CD4-positive, alpha-beta T cell (primary cell): ENCODE data around the gene SLMAP. TPM values are rescaled to one million over a fixed set of nuclear protein-coding genes. Genes with fewer than 3 reads are reported as not detected.
A peak's percentile ranks its signal among the peaks of the same experiment; 100 is the strongest.

Experiments used
- ATAC-seq: fragments of 200-7000 bp; cut with Tn5 transposase; one replicate; pipeline ENCODE4 v1.10.0; 2022; ENCODE audit warnings: mild to moderate bottlenecking; ENCODE audit not compliant: poor library complexity
- CTCF ChIA-PET: fragments of 350-600 bp; sonication (Branson Sonifier 250); formaldehyde crosslinking; loops from one replicate; lab custom pipeline; 2021; ENCODE audit warnings: antibody characterized with exemption, inconsistent platforms; lab: Charles Lee
- POLR2A ChIA-PET: fragments of 350-600 bp; sonication (Branson Sonifier 250); formaldehyde crosslinking; loops from one replicate; lab custom pipeline; 2021; ENCODE audit warnings: antibody characterized with exemption, inconsistent platforms; lab: Charles Lee
- DNase-seq, 14 experiments: peaks; one replicate each; pipeline ENCODE4 v3.0.0-alpha.2; 2013 to 2020; ENCODE audit warnings: mixed read lengths in 2 of 14
- H3K27ac ChIP-seq, 2 donors: one replicate each; pipeline versions ENCODE4 v1.5.1 to v1.7.0; 2013; ENCODE audit warnings: low read length in 2 of 2, low read depth in 1 of 2, mild to moderate bottlenecking in 1 of 2
- H3K27me3 ChIP-seq, 2 experiments: 1 replicate in 1 of 2; 2 replicates in 1 of 2; pipeline versions ENCODE4 v1.6.1 to v1.7.0; 2013; ENCODE audit warnings: low read length in 2 of 2, control low read depth in 1 of 2, mild to moderate bottlenecking in 1 of 2, moderate library complexity in 1 of 2; ENCODE audit not compliant: insufficient read depth in 2 of 2, control insufficient read depth in 1 of 2
- H3K36me3 ChIP-seq: one replicate; pipeline ENCODE4 v1.6.1; 2013; ENCODE audit warnings: low read length, control low read depth; ENCODE audit not compliant: insufficient read depth
- H3K4me1 ChIP-seq: one replicate; pipeline ENCODE4 v1.6.1; 2013; ENCODE audit warnings: low read length, control low read depth; ENCODE audit not compliant: insufficient read depth
- H3K4me3 ChIP-seq: one replicate; pipeline ENCODE4 v1.5.1; 2013; ENCODE audit warnings: mild to moderate bottlenecking, low read length, moderate library complexity
- H3K9me3 ChIP-seq, 2 experiments: 1 replicate in 1 of 2; 2 replicates in 1 of 2; pipeline versions ENCODE4 v1.6.1 to v1.7.0; 2013; ENCODE audit warnings: low read length in 2 of 2, mild to moderate bottlenecking in 2 of 2, control low read depth in 1 of 2, moderate library complexity in 1 of 2; ENCODE audit not compliant: control insufficient read depth in 1 of 2, insufficient read depth in 1 of 2
- H3K27ac Mint-ChIP-seq: one replicate; pipeline ENCODE4 v1.8.0; 2020; ENCODE audit warnings: mixed read lengths
- H3K27me3 Mint-ChIP-seq: one replicate; pipeline ENCODE4 v1.8.0; 2021; ENCODE audit warnings: mixed read lengths
- H3K36me3 Mint-ChIP-seq: one replicate; pipeline ENCODE4 v1.8.0; 2021; ENCODE audit warnings: low read depth, mixed read lengths
- H3K4me1 Mint-ChIP-seq: one replicate; pipeline ENCODE4 v1.8.0; 2021; ENCODE audit warnings: low read depth, mixed read lengths
- H3K4me3 Mint-ChIP-seq: one replicate; pipeline ENCODE4 v1.8.0; 2020; ENCODE audit warnings: mild to moderate bottlenecking, mixed read lengths
- H3K9me3 Mint-ChIP-seq: one replicate; pipeline ENCODE4 v1.8.0; 2020; ENCODE audit warnings: mixed read lengths
- intact Hi-C, 2 experiments: fragments of 100-400 bp; cut with DNase I in 1 of 2; cut with micrococcal nuclease in 1 of 2; formaldehyde crosslinking; loops; one replicate each; pipeline versions ENCODE4 v1.15.1 to v1.9.0; 2023 to 2025; cut with DNase I, micrococcal nuclease
- total RNA-seq, 174 experiments: library from RNA in 2 of 174; stranded (reverse) in 2 of 174; gene quantifications; one replicate each; pipeline ENCODE4 v1.2.3 and lab custom pipeline; 2021 to 2026
- TF ChIP-seq, protein P1 (sequence below): fragments of 200-600 bp; IDR thresholded peaks from one replicate; pipeline ENCODE4 v1.8.0; 2022; ENCODE audit warnings: antibody characterized with exemption, mild to moderate bottlenecking

Gene SLMAP
- total RNA-seq, 2 experiments from 2014 or later: 51.3 to 52.2 TPM

DNA sequence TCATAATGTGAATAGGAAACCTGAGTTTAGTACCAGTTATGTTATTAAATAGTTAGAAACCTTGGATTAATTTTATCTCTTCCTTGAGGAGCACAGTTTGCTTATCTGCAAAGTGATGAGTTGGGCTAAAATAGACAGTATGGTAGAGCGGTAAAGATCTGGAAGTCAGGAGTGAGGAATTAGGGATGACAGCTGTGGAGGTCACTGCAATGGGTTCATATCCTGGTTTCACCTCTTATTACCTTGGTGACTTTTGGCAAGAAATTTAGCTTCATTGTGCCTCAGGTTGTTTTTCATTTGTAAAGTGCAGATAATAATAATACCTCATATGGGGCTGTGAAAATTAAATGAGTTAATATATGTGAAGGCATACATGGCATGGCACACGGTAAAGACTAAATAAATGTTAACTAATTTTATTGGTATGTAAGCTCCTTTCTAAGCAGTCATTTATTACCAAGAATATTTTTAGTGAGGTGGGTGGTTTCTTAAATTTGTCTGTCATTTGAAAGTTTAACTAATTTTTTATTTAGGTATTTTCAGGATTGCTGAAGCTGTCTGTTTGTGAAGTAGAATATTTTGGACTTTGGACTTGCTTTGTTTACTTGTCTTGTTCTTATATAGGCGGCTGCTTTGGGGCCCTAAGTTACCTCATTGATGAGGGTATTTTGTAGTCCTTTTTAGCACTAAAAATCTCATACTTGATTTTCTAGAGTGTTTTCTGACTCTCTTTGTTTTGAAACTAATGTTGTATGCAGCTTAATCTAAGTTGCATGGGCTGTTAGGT lies 41.8 kb downstream of the SLMAP start:
- Mint-ChIP-seq H3K9me3 (no peaks in the 10 kb centered on the region), H3K27ac (peak overlapping the region; percentile 37), H3K4me3 (no peak overlapping the region), H3K4me1 (peaks cover 65% of the 10 kb centered on the region), H3K27me3 (no peaks in the 10 kb centered on the region), H3K36me3 (no peaks in the 10 kb centered on the region)
- CTCF ChIA-PET: interaction anchor here (0.9 kb wide), 1 partner anchor 33 kb away, joined by 3 read pairs; no protein-coding TSS in a partner anchor
- H3K4me3 ChIP-seq: no peak overlapping the region
- no peak for ATAC-seq
- H3K9me3 ChIP-seq: no peaks in the 10 kb centered on the region
- POLR2A ChIA-PET: interaction anchor here (1.1 to 2.3 kb wide), 3 partner anchors 21 to 200 kb away, joined by 3 to 8 read pairs (median 3); partner anchors contain the start of genes ARF4 and SLMAP
- H3K27me3 ChIP-seq: no peaks in the 10 kb centered on the region
- no peaks in the 10 kb centered on the region for H3K4me1 ChIP-seq
- H3K36me3 ChIP-seq: no peaks in the 10 kb centered on the region
- intact Hi-C loops: no loop called here
- TF ChIP-seq, protein P1, sequence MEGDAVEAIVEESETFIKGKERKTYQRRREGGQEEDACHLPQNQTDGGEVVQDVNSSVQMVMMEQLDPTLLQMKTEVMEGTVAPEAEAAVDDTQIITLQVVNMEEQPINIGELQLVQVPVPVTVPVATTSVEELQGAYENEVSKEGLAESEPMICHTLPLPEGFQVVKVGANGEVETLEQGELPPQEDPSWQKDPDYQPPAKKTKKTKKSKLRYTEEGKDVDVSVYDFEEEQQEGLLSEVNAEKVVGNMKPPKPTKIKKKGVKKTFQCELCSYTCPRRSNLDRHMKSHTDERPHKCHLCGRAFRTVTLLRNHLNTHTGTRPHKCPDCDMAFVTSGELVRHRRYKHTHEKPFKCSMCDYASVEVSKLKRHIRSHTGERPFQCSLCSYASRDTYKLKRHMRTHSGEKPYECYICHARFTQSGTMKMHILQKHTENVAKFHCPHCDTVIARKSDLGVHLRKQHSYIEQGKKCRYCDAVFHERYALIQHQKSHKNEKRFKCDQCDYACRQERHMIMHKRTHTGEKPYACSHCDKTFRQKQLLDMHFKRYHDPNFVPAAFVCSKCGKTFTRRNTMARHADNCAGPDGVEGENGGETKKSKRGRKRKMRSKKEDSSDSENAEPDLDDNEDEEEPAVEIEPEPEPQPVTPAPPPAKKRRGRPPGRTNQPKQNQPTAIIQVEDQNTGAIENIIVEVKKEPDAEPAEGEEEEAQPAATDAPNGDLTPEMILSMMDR: no peak
- DNase-seq: no peak
- no peak overlapping the region for H3K27ac ChIP-seq

DNA sequence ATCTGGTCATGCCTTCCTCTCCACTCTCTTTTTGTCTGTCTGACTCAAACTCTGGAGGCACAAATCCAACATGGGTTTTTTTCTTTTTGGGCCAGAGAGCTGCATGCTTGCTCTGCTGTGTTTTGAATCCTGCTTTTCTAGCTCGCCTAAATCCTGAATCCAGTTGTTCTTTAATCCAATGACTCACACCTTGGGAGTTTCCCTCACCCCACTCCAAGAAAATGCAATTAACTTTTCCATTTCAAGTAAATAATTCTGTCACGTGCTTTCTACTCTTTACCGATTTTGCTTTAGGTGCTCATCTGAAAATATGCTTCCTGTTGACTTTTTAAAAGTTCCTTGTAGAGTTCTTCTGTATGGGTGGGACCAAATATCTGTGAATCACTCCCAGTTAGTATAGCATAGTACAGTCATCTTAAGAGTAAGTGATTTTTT lies 47.6 kb downstream of the SLMAP start:
- Histone ChIP-seq H3K4me3 (peak overlapping the region; percentile 13), H3K36me3 (no peaks in the 10 kb centered on the region), H3K9me3 (no peaks in the 10 kb centered on the region), H3K4me1 (peaks cover 6% of the 10 kb centered on the region), H3K27ac (peak overlapping the region in 1 of 2 donors; percentile 21), H3K27me3 (no peaks in the 10 kb centered on the region)
- DNase-seq: peak in 4 of 14 experiments; percentile 13 to 55 (median 19)
- Mint-ChIP-seq H3K36me3 (no peaks in the 10 kb centered on the region), H3K27me3 (no peaks in the 10 kb centered on the region), H3K9me3 (no peaks in the 10 kb centered on the region), H3K27ac (peak overlapping the region; percentile 84), H3K4me1 (peaks cover 76% of the 10 kb centered on the region), H3K4me3 (peak overlapping the region; percentile 68)
- TF ChIP-seq, protein P1: no peak
- CTCF ChIA-PET: no interaction called here
- POLR2A ChIA-PET: no interaction called here
- ATAC-seq: peak; percentile 86
- intact Hi-C loops: loop anchor here (5.0 kb wide), 1 partner anchor 46 kb away; the partner anchor contains the start of gene SLMAP (in 2 of the 2)

DNA sequence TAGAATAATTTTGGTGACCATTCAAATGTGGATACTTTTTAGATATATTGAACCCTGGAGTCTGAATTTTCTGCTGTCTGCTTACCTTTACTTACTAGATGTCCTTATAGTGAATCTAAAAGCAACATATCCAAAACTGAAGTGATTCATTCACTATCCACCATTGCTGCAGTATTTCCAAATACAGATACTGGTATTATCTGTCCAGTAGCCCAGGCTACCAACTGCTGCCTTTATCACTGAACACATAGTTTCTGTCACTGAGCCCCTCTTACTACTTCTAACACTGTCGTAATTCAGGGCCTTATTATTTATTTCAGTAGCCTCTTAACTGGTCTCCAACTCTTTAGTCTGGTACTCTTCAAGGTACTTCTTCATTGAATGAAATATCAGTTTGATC lies 49.2 kb downstream of the SLMAP start:
- Mint-ChIP-seq H3K27me3 (no peaks in the 10 kb centered on the region), H3K4me3 (peak overlapping the region; percentile 42), H3K4me1 (peaks cover 75% of the 10 kb centered on the region), H3K27ac (peak overlapping the region; percentile 84), H3K9me3 (no peaks in the 10 kb centered on the region), H3K36me3 (no peaks in the 10 kb centered on the region)
- peaks cover 0 to 3% of the 10 kb centered on the region in 2 experiments for H3K9me3 ChIP-seq
- ChIA-PET CTCF (no interaction called here), POLR2A (no interaction called here)
- TF ChIP-seq, protein P1: no peak
- H3K36me3 ChIP-seq: no peaks in the 10 kb centered on the region
- peaks cover 16% of the 10 kb centered on the region for H3K4me1 ChIP-seq
- DNase-seq: no peak
- intact Hi-C loops: no loop called here
- H3K4me3 ChIP-seq: no peak overlapping the region
- ATAC-seq: no peak
- H3K27ac ChIP-seq: no peak overlapping the region
- H3K27me3 ChIP-seq: no peaks in the 10 kb centered on the region
